OCI-LY7 (cell line): Measurements from ENCODE around the gene TSHZ2.

Source experiments
- CTCF ChIP-seq: fragments of 200-600 bp; sonication (generic); conservative IDR thresholded peaks from 2 replicates; pipeline ENCODE4 v1.5.1; 2014; ENCODE audit warnings: mild to moderate bottlenecking, antibody characterized with exemption, low read length, moderate library complexity, mixed read lengths
- EZH2phosphoT487 ChIP-seq: fragments of 200-600 bp; sonication (generic); IDR thresholded peaks from 2 replicates; pipeline ENCODE4 v1.6.1; 2018; ENCODE audit warnings: low read depth, borderline replicate concordance, mild to moderate bottlenecking, mixed run types, antibody characterized with exemption, low read length, moderate library complexity, mixed read lengths

DNA sequence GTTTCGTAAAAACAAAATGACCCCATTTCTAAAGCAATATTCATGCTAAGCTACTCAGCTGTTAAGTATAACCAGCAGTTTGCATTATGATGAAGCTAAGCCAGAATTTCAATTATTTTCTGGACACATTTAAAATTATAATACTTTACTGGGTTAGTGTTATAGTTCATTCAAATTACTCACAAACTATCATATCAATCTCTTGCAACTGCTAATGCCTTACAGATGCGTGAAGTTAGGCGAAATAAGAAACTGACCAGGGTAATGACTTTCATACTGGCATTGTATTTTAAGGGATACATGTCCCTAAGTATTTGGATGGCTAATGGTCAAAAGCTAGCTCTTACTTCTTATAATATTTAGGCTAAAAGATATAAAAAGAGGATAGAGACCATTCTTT is 249.6 kb downstream of the TSHZ2 start:
- TF ChIP-seq CTCF (no peak), EZH2phosphoT487 (no peak)
